Neural cell (in vitro differentiated cells): ENCODE measurements around the gene SLC38A4. TPM values are rescaled to one million over a fixed set of nuclear protein-coding genes. Genes with fewer than 3 reads are reported as not detected.

Source experiments
- H2AFZ ChIP-seq: fragments of 200-600, 300-800 bp; sonication (generic), shearing (Covaris generic); 2 replicates; pipeline ENCODE4 v1.6.0; 2014; ENCODE audit warnings: low read depth, mild to moderate bottlenecking, antibody characterized with exemption, low read length, moderate library complexity
- H3F3A ChIP-seq: fragments of 200-600 bp; shearing (Covaris generic); 2 replicates; pipeline ENCODE4 v1.6.1; 2016; ENCODE audit warnings: mild to moderate bottlenecking, moderate library complexity, mixed read lengths, antibody characterized with exemption, low read length; ENCODE audit not compliant: insufficient read depth, poor library complexity, severe bottlenecking
- H3K27ac ChIP-seq: fragments of 200-600, 300-800 bp; sonication (generic), shearing (Covaris generic); 2 replicates; pipeline ENCODE4 v1.5.1; 2014; ENCODE audit warnings: mild to moderate bottlenecking, low read length, moderate library complexity
- H3K27me3 ChIP-seq: fragments of 300-800, 200-600 bp; sonication (generic), shearing (Covaris generic); 2 replicates; pipeline ENCODE4 v1.6.0; 2014; ENCODE audit warnings: mild to moderate bottlenecking, low read depth, low read length, moderate library complexity; ENCODE audit not compliant: insufficient read depth
- H3K36me3 ChIP-seq: fragments of 300-800, 200-600 bp; sonication (generic), shearing (Covaris generic); 2 replicates; pipeline ENCODE4 v1.5.1; 2014; ENCODE audit warnings: mild to moderate bottlenecking, antibody characterized with exemption, low read length, moderate library complexity; ENCODE audit not compliant: insufficient read depth
- H3K4me2 ChIP-seq: fragments of 300-800, 200-600 bp; sonication (generic), shearing (Covaris generic); 2 replicates; pipeline ENCODE4 v1.6.0; 2014; ENCODE audit warnings: mild to moderate bottlenecking, low read length
- H3K4me3 ChIP-seq: fragments of 300-800, 200-600 bp; sonication (generic), shearing (Covaris generic); 2 replicates; pipeline ENCODE4 v1.5.1; 2014; ENCODE audit warnings: mild to moderate bottlenecking, low read length, moderate library complexity
- H3K79me2 ChIP-seq: fragments of 200-600 bp; shearing (Covaris generic); replicated peaks from 2 replicates; pipeline ENCODE4 v1.6.0; 2014; ENCODE audit warnings: mild to moderate bottlenecking, low read length, moderate library complexity; ENCODE audit not compliant: insufficient read depth
- H3K9ac ChIP-seq: fragments of 300-800, 200-600 bp; sonication (generic), shearing (Covaris generic); 2 replicates; pipeline ENCODE4 v1.6.1; 2016; ENCODE audit warnings: mild to moderate bottlenecking, low read length, mixed read lengths
- H3K9me2 ChIP-seq: fragments of 200-600 bp; shearing (Covaris generic); 2 replicates; pipeline ENCODE4 v1.6.1; 2016; ENCODE audit warnings: mild to moderate bottlenecking, low read length, mixed read lengths; ENCODE audit not compliant: insufficient read depth
- H3K9me3 ChIP-seq: fragments of 200-600, 300-800 bp; sonication (generic), shearing (Covaris generic); 2 replicates; pipeline ENCODE4 v1.6.1; 2016; ENCODE audit warnings: mild to moderate bottlenecking, mixed run types, low read length, moderate library complexity, mixed read lengths
- H4K20me1 ChIP-seq: fragments of 200-600 bp; shearing (Covaris generic); 2 replicates; pipeline ENCODE4 v1.6.1; 2016; ENCODE audit warnings: mild to moderate bottlenecking, mixed run types; ENCODE audit not compliant: insufficient read depth
- EP300 ChIP-seq: fragments of 450-650 bp; conservative IDR thresholded peaks from 2 replicates; pipeline ENCODE4 v1.6.1; 2014; ENCODE audit warnings: antibody characterized with exemption, mild to moderate bottlenecking, moderate library complexity; ENCODE audit not compliant: poor library complexity, severe bottlenecking
- EZH2 ChIP-seq: fragments of 200-600, 300-800 bp; shearing (Covaris generic), sonication (generic); IDR thresholded peaks from 2 replicates; pipeline ENCODE4 v1.6.1; 2014; ENCODE audit warnings: antibody characterized with exemption, low read length, borderline replicate concordance, mild to moderate bottlenecking; ENCODE audit not compliant: insufficient read depth, poor library complexity, severe bottlenecking
- MXI1 ChIP-seq: fragments of 450-650 bp; conservative IDR thresholded peaks from 2 replicates; pipeline ENCODE4 v1.6.1; 2014; ENCODE audit warnings: antibody characterized with exemption, mild to moderate bottlenecking; ENCODE audit not compliant: poor library complexity, severe bottlenecking
- POLR2AphosphoS5 ChIP-seq: IDR thresholded peaks from 2 replicates; pipeline ENCODE4 v1.6.1; 2012
- RAD21 ChIP-seq: fragments of 450-650 bp; conservative IDR thresholded peaks from 2 replicates; pipeline ENCODE4 v1.6.1; 2014; ENCODE audit warnings: antibody characterized with exemption, mild to moderate bottlenecking, moderate library complexity
- SMC3 ChIP-seq: fragments of 450-650 bp; conservative IDR thresholded peaks from 2 replicates; pipeline ENCODE4 v1.6.1; 2014; ENCODE audit warnings: antibody characterized with exemption, mild to moderate bottlenecking, moderate library complexity; ENCODE audit not compliant: poor library complexity
- TAF1 ChIP-seq: IDR thresholded peaks from 2 replicates; pipeline ENCODE4 v1.6.1; 2012; ENCODE audit warnings: low read depth
- polyA plus RNA-seq: library from polyadenylated mRNA; depleted of rRNA; stranded (reverse); fragments of >200 nt; gene quantifications from 2 replicates; pipeline ENCODE4 v1.2.3, GENCODE V29; 2014
- TF ChIP-seq, protein P1 (sequence below): IDR thresholded peaks from 2 replicates; pipeline ENCODE4 v1.6.1; 2012; ENCODE audit warnings: borderline replicate concordance
- TF ChIP-seq, protein P2 (sequence below): fragments of 450-650 bp; IDR thresholded peaks from 2 replicates; pipeline ENCODE4 v1.5.1; 2014; ENCODE audit warnings: antibody characterized with exemption, mild to moderate bottlenecking, moderate library complexity; ENCODE audit not compliant: poor library complexity, severe bottlenecking

The SLC38A4 gene
- polyA plus RNA-seq, 1 donor from 2014 or later = not detected

DNA sequence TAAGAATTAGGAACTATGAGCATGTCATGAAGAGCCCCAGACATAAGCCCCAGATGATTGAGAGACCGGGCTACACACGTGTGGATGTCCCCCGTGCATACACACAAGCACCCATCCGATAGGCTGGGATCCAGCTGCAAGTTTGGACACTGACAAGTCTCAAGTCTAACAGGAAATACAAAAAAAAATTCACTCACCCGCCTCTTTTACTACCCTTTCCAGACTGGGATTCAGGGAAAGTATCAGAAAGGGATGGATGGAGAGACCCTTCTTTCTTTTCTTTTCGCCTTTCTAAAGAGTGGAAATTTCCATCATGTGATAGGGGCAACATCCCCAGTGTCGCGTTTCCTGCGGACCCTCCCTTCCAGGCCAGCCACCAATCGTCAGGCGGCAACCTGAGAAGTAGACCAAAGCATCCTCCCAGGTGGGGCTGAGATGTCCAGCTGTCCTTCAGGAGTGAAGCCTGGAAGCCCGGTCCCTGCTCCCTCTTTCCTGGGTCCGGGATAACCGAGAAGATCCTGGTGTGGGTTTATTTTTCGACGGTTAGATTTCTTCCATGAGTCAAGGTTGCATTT is 6.4 kb upstream of the SLC38A4 start:
- Histone ChIP-seq H3K9me3 (no peaks in the 10 kb centered on the region), H3K4me3 (no peak overlapping the region), H3K9ac (no peak overlapping the region), H3F3A (no peaks in the 10 kb centered on the region), H3K27me3 (peaks cover 61% of the 10 kb centered on the region), H3K79me2 (no peaks in the 10 kb centered on the region), H3K9me2 (no peaks in the 10 kb centered on the region), H3K4me2 (no peak overlapping the region), H2AFZ (no peak overlapping the region), H3K27ac (no peak overlapping the region), H4K20me1 (no peaks in the 10 kb centered on the region), H3K36me3 (no peaks in the 10 kb centered on the region)
- TF ChIP-seq TAF1 (no peak), POLR2AphosphoS5 (no peak), RAD21 (no peak), SMC3 (no peak), EZH2 (no peak), MXI1 (no peak), EP300 (no peak)
- TF ChIP-seq, protein P1, sequence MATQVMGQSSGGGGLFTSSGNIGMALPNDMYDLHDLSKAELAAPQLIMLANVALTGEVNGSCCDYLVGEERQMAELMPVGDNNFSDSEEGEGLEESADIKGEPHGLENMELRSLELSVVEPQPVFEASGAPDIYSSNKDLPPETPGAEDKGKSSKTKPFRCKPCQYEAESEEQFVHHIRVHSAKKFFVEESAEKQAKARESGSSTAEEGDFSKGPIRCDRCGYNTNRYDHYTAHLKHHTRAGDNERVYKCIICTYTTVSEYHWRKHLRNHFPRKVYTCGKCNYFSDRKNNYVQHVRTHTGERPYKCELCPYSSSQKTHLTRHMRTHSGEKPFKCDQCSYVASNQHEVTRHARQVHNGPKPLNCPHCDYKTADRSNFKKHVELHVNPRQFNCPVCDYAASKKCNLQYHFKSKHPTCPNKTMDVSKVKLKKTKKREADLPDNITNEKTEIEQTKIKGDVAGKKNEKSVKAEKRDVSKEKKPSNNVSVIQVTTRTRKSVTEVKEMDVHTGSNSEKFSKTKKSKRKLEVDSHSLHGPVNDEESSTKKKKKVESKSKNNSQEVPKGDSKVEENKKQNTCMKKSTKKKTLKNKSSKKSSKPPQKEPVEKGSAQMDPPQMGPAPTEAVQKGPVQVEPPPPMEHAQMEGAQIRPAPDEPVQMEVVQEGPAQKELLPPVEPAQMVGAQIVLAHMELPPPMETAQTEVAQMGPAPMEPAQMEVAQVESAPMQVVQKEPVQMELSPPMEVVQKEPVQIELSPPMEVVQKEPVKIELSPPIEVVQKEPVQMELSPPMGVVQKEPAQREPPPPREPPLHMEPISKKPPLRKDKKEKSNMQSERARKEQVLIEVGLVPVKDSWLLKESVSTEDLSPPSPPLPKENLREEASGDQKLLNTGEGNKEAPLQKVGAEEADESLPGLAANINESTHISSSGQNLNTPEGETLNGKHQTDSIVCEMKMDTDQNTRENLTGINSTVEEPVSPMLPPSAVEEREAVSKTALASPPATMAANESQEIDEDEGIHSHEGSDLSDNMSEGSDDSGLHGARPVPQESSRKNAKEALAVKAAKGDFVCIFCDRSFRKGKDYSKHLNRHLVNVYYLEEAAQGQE = no peak
- TF ChIP-seq, protein P2, sequence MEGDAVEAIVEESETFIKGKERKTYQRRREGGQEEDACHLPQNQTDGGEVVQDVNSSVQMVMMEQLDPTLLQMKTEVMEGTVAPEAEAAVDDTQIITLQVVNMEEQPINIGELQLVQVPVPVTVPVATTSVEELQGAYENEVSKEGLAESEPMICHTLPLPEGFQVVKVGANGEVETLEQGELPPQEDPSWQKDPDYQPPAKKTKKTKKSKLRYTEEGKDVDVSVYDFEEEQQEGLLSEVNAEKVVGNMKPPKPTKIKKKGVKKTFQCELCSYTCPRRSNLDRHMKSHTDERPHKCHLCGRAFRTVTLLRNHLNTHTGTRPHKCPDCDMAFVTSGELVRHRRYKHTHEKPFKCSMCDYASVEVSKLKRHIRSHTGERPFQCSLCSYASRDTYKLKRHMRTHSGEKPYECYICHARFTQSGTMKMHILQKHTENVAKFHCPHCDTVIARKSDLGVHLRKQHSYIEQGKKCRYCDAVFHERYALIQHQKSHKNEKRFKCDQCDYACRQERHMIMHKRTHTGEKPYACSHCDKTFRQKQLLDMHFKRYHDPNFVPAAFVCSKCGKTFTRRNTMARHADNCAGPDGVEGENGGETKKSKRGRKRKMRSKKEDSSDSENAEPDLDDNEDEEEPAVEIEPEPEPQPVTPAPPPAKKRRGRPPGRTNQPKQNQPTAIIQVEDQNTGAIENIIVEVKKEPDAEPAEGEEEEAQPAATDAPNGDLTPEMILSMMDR = no peak

DNA sequence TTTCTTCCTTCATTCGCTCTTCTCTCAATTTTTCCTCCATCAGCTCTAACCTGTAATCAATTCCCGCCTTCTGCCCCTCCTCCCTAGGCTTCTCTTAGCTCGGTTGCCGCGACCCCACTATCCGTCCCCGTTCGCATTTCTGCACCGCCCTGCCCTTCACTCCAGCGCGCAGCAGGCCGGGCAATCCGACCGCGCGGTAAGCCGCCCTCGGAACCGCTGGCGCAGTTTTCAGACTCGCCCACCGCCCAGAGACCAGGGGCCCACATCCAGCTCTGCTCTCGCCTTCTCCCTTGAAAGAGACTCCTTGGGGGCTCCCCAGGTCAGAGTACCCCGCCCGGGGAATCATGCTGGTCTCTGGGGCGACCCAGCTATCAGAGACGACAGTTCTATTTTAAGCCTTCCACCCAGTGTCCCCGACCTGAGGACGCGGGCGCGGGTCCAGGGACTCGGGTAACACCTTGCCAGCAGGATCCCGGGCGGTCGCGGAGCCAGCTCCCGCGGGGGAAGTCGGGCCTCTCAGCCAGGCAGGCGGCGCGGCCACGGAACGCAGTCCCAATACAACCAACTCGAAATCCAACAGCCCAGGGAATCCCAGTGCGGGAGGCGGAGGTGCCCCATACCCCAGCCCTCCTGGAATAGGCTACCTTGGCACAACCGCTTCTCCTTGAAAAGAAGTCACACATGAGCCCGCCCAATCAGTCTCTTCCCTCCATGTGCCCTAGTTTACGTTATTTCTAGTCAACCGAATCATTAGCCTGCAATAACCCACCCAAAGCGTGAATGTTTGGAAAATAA is 5.7 kb upstream of the SLC38A4 start:
- no peaks in the 10 kb centered on the region for H3K79me2 ChIP-seq
- H3K9me3 ChIP-seq = no peaks in the 10 kb centered on the region
- no peak for TF ChIP-seq SMC3
- H3K27me3 ChIP-seq = peaks cover 63% of the 10 kb centered on the region
- no peaks in the 10 kb centered on the region for H3K36me3 ChIP-seq
- peak overlapping the region; percentile 62 for H3K4me2 ChIP-seq
- no peak overlapping the region for H3K27ac ChIP-seq
- no peaks in the 10 kb centered on the region for H4K20me1 ChIP-seq
- H3K9me2 ChIP-seq = no peaks in the 10 kb centered on the region
- peak overlapping the region; percentile 67 for H3K4me3 ChIP-seq
- no peaks in the 10 kb centered on the region for H3F3A ChIP-seq
- H2AFZ ChIP-seq = peak overlapping the region; percentile 34
- peak overlapping the region; percentile 19 for H3K9ac ChIP-seq
